Liver (tissue), 9 donors: Measurements from ENCODE around the gene INSM1. TPM values are rescaled to one million over a fixed set of nuclear protein-coding genes. Genes with fewer than 3 reads are reported as not detected.

Experiments
- DNase-seq: peaks from one replicate; pipeline ENCODE4 v3.0.0-alpha.2; 2017; ENCODE audit warnings: low spot score
- H3K27ac ChIP-seq, 2 donors: one replicate each; pipeline ENCODE4 v1.7.0; 2013; ENCODE audit warnings: inconsistent platforms in 2 of 2, low read length in 2 of 2, control low read depth in 1 of 2, low read depth in 1 of 2, mild to moderate bottlenecking in 1 of 2
- H3K27me3 ChIP-seq, 4 donors: one replicate each; pipeline versions ENCODE4 v1.6.1 to v1.7.0; 2013; ENCODE audit warnings: low read length in 3 of 4, inconsistent platforms in 1 of 4, mild to moderate bottlenecking in 1 of 4, moderate library complexity in 1 of 4; ENCODE audit not compliant: control insufficient read depth in 4 of 4, insufficient read depth in 4 of 4
- H3K36me3 ChIP-seq, 4 donors: one replicate each; pipeline versions ENCODE4 v1.6.1 to v1.7.0; 2013; ENCODE audit warnings: low read length in 3 of 4, mild to moderate bottlenecking in 3 of 4, low read depth in 1 of 4, moderate library complexity in 1 of 4; ENCODE audit not compliant: control insufficient read depth in 4 of 4, insufficient read depth in 3 of 4
- H3K4me1 ChIP-seq, 4 donors: one replicate each; pipeline versions ENCODE4 v1.6.1 to v1.7.0; 2013; ENCODE audit warnings: low read length in 3 of 4, mild to moderate bottlenecking in 3 of 4, moderate library complexity in 1 of 4; ENCODE audit not compliant: control insufficient read depth in 4 of 4, insufficient read depth in 4 of 4
- H3K4me3 ChIP-seq, 3 donors: one replicate each; pipeline versions ENCODE4 v1.6.1 to v1.7.0; 2013; ENCODE audit warnings: low read length in 3 of 3, control low read depth in 1 of 3, low read depth in 1 of 3, mild to moderate bottlenecking in 1 of 3
- H3K9ac ChIP-seq, 2 donors: one replicate each; pipeline ENCODE4 v1.7.0; 2013; ENCODE audit warnings: low read length in 2 of 2, mild to moderate bottlenecking in 2 of 2, moderate library complexity in 2 of 2, control low read depth in 1 of 2, low read depth in 1 of 2
- H3K9me3 ChIP-seq, 4 donors: one replicate each; pipeline versions ENCODE4 v1.6.1 to v1.7.0; 2013; ENCODE audit warnings: low read length in 3 of 4; ENCODE audit not compliant: control insufficient read depth in 4 of 4
- EGR1 ChIP-seq, 2 donors: IDR thresholded peaks; 2 replicates each; pipeline ENCODE4 v1.6.1; 2016 to 2018; ENCODE audit warnings: antibody characterized with exemption in 2 of 2, low read depth in 2 of 2
- FOXA1 ChIP-seq: IDR thresholded peaks from 2 replicates; pipeline ENCODE4 v1.6.1; 2016; ENCODE audit warnings: antibody characterized with exemption
- FOXA2 ChIP-seq: IDR thresholded peaks from 2 replicates; pipeline ENCODE4 v1.6.1; 2016; ENCODE audit warnings: antibody characterized with exemption
- GABPA ChIP-seq, 2 donors: IDR thresholded peaks in 1 of 2; conservative IDR thresholded peaks in 1 of 2; 2 replicates each; pipeline ENCODE4 v1.6.1; 2016; ENCODE audit warnings: antibody characterized with exemption in 2 of 2, mild to moderate bottlenecking in 1 of 2, moderate library complexity in 1 of 2
- HNF4A ChIP-seq, 2 donors: conservative IDR thresholded peaks; 2 replicates each; pipeline ENCODE4 v1.6.1; 2016; ENCODE audit warnings: antibody characterized with exemption in 2 of 2, mild to moderate bottlenecking in 2 of 2
- HNF4G ChIP-seq: IDR thresholded peaks from 2 replicates; pipeline ENCODE4 v1.6.1; 2016; ENCODE audit warnings: antibody characterized with exemption
- JUND ChIP-seq, 2 donors: IDR thresholded peaks; 2 replicates each; pipeline ENCODE4 v1.6.1; 2016; ENCODE audit warnings: antibody characterized with exemption in 2 of 2
- NR2F2 ChIP-seq: IDR thresholded peaks from 2 replicates; pipeline ENCODE4 v1.6.1; 2016; ENCODE audit warnings: antibody characterized with exemption
- RAD21 ChIP-seq, 2 donors: IDR thresholded peaks; 2 replicates each; pipeline ENCODE4 v1.6.1; 2016; ENCODE audit warnings: antibody characterized with exemption in 2 of 2, mild to moderate bottlenecking in 2 of 2
- RXRA ChIP-seq, 2 donors: IDR thresholded peaks; 2 replicates each; pipeline ENCODE4 v1.6.1; 2017 to 2018; ENCODE audit warnings: antibody characterized with exemption in 2 of 2, mild to moderate bottlenecking in 1 of 2
- SP1 ChIP-seq: IDR thresholded peaks from 2 replicates; pipeline ENCODE4 v1.6.1; 2018; ENCODE audit warnings: antibody characterized with exemption, mild to moderate bottlenecking
- TAF1 ChIP-seq: conservative IDR thresholded peaks from 2 replicates; pipeline ENCODE4 v1.6.1; 2016; ENCODE audit warnings: antibody characterized with exemption, mild to moderate bottlenecking
- YY1 ChIP-seq: IDR thresholded peaks from 2 replicates; pipeline ENCODE4 v1.6.1; 2016; ENCODE audit warnings: antibody characterized with exemption, mild to moderate bottlenecking
- WGBS: extraction: QIAGEN DNeasy Blood & Tissue Kit; methylation state at CpG from one replicate; pipeline ENCODE4 v1.1.7; 2013; 5-methylcytosine and 5-hydroxymethylcytosine counted together
- polyA plus RNA-seq, 2 donors: library from polyadenylated mRNA; stranded (reverse) in 1 of 2; unstranded in 1 of 2; fragments of 200-250 nt in 1 of 2; fragments of >200 nt in 1 of 2; fragmentation: Nextera tagmentation in 1 of 2; extraction: Ambion mirVana in 1 of 2; gene quantifications; one replicate each; pipeline versions ENCODE4 v1.2.1 to v1.2.3, GENCODE V29; 2013 to 2015
- total RNA-seq, 2 donors: library from RNA; depleted of rRNA; stranded (reverse); fragments of >200 nt; gene quantifications; one replicate each; pipeline ENCODE4 v1.2.3, GENCODE V29; 2014
- TF ChIP-seq, protein P1 (sequence below): IDR thresholded peaks from 2 replicates; pipeline ENCODE4 v1.6.1; 2016; ENCODE audit warnings: antibody characterized with exemption
- TF ChIP-seq, protein P2 (sequence below): IDR thresholded peaks from 2 replicates; pipeline ENCODE4 v1.6.1; 2016; ENCODE audit warnings: antibody characterized with exemption
- TF ChIP-seq, protein P3 (sequence below): IDR thresholded peaks from 2 replicates; pipeline ENCODE4 v1.6.1; 2016; ENCODE audit warnings: antibody characterized with exemption
- TF ChIP-seq, protein P4 (sequence below): fragments of 150-350 bp; IDR thresholded peaks from 2 replicates; pipeline ENCODE4 v1.5.1; 2017; ENCODE audit warnings: improper control_type of control experiment, low read depth, low read length; ENCODE audit not compliant: missing input control
- TF ChIP-seq, protein P5 (sequence below): IDR thresholded peaks from 2 replicates; pipeline ENCODE4 v1.6.1; 2016; ENCODE audit warnings: antibody characterized with exemption, mild to moderate bottlenecking
- donor health status: healthy.
- donor health status: healthy.
- donor health status: healthy.
- donor health status: healthy.
- donor health status: healthy.

INSM1 gene
- total and polyA plus RNA-seq, 4 donors = not detected

DNA sequence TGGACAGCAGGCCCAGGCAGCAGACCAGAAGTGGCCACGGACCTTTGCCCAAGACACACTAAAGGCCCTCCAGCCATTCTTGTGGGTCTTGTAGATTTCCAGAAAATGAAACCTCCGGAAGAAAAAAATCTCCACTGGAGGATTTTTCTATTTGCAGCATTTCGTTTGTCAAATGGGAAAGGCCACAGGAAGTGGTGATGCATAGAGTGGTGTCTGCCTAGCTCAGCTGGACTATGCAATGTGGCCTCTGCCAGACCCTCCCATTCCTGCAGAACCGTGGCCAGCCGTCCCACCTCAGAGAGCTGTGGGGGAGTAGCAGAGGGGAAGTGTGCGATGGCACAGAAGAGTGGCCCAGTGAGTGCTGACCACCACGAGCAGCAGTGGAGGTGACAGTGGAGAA lies 24.0 kb upstream of the INSM1 start:
- TF ChIP-seq JUND (IDR thresholded peaks at IDR 0.05) (no peak), NR2F2 (no peak), HNF4G (no peak), EGR1 (IDR thresholded peaks at IDR 0.05; ENCODE audit: low read depth in 2 of 2) (no peak), YY1 (no peak)
- TF ChIP-seq, protein P1, sequence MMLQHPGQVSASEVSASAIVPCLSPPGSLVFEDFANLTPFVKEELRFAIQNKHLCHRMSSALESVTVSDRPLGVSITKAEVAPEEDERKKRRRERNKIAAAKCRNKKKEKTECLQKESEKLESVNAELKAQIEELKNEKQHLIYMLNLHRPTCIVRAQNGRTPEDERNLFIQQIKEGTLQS = no peak
- H3K27me3 ChIP-seq = no peaks in the 10 kb centered on the region
- DNase-seq = no peak
- H3K27ac ChIP-seq = no peak overlapping the region
- no peaks in the 10 kb centered on the region for H3K4me1 ChIP-seq
- H3K9ac ChIP-seq = no peak overlapping the region
- H3K9me3 ChIP-seq = no peaks in the 10 kb centered on the region
- WGBS = 71% methylated on average over 7 of the region's 7 CpGs
- no peaks in the 10 kb centered on the region for H3K36me3 ChIP-seq
- no peak overlapping the region for H3K4me3 ChIP-seq

DNA sequence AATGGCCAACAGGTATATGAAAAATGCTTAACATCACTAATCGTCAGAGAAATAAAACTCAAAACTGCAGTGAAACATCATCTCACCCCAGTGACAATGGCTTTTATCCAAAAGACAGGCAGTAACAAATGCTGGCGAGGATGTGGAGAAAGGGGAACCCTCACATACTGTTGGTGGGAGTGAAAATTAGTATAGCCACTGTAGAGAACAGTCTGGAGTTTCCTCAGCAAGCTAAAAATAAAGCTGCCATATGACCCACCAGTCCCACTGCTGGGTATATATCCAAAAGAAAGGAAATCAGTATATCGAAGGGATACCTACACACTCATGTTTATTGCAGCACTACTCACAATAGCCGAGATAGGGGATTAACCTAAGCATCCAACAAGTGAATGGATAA lies 23.4 kb upstream of the INSM1 start:
- 88% methylated on average over 4 of the region's 4 CpGs for WGBS
- Histone ChIP-seq H3K27ac (no peak overlapping the region), H3K27me3 (no peaks in the 10 kb centered on the region), H3K4me3 (no peak overlapping the region), H3K9me3 (peaks cover 0 to 3% (median 0%) of the 10 kb centered on the region in 4 donors), H3K9ac (no peak overlapping the region), H3K36me3 (no peaks in the 10 kb centered on the region), H3K4me1 (no peaks in the 10 kb centered on the region)
- DNase-seq = no peak
- TF ChIP-seq, protein P2, sequence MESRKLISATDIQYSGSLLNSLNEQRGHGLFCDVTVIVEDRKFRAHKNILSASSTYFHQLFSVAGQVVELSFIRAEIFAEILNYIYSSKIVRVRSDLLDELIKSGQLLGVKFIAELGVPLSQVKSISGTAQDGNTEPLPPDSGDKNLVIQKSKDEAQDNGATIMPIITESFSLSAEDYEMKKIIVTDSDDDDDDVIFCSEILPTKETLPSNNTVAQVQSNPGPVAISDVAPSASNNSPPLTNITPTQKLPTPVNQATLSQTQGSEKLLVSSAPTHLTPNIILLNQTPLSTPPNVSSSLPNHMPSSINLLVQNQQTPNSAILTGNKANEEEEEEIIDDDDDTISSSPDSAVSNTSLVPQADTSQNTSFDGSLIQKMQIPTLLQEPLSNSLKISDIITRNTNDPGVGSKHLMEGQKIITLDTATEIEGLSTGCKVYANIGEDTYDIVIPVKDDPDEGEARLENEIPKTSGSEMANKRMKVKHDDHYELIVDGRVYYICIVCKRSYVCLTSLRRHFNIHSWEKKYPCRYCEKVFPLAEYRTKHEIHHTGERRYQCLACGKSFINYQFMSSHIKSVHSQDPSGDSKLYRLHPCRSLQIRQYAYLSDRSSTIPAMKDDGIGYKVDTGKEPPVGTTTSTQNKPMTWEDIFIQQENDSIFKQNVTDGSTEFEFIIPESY = no peak
- TF ChIP-seq EGR1 (IDR thresholded peaks at IDR 0.05; ENCODE audit: low read depth in 2 of 2) (no peak), HNF4G (no peak), GABPA (IDR thresholded peaks at IDR 0.05 in 1 of 2, conservative IDR thresholded peaks at IDR 0.05 in 1 of 2) (no peak), YY1 (no peak), HNF4A (conservative IDR thresholded peaks at IDR 0.05) (no peak), NR2F2 (no peak), JUND (IDR thresholded peaks at IDR 0.05) (no peak), TAF1 (no peak), FOXA1 (no peak), RAD21 (IDR thresholded peaks at IDR 0.05) (no peak), FOXA2 (no peak), SP1 (no peak), RXRA (IDR thresholded peaks at IDR 0.05) (no peak)
- TF ChIP-seq, protein P3, sequence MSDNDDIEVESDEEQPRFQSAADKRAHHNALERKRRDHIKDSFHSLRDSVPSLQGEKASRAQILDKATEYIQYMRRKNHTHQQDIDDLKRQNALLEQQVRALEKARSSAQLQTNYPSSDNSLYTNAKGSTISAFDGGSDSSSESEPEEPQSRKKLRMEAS = no peak
- TF ChIP-seq, protein P4, sequence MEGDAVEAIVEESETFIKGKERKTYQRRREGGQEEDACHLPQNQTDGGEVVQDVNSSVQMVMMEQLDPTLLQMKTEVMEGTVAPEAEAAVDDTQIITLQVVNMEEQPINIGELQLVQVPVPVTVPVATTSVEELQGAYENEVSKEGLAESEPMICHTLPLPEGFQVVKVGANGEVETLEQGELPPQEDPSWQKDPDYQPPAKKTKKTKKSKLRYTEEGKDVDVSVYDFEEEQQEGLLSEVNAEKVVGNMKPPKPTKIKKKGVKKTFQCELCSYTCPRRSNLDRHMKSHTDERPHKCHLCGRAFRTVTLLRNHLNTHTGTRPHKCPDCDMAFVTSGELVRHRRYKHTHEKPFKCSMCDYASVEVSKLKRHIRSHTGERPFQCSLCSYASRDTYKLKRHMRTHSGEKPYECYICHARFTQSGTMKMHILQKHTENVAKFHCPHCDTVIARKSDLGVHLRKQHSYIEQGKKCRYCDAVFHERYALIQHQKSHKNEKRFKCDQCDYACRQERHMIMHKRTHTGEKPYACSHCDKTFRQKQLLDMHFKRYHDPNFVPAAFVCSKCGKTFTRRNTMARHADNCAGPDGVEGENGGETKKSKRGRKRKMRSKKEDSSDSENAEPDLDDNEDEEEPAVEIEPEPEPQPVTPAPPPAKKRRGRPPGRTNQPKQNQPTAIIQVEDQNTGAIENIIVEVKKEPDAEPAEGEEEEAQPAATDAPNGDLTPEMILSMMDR = no peak
- TF ChIP-seq, protein P1 = no peak
- TF ChIP-seq, protein P5, sequence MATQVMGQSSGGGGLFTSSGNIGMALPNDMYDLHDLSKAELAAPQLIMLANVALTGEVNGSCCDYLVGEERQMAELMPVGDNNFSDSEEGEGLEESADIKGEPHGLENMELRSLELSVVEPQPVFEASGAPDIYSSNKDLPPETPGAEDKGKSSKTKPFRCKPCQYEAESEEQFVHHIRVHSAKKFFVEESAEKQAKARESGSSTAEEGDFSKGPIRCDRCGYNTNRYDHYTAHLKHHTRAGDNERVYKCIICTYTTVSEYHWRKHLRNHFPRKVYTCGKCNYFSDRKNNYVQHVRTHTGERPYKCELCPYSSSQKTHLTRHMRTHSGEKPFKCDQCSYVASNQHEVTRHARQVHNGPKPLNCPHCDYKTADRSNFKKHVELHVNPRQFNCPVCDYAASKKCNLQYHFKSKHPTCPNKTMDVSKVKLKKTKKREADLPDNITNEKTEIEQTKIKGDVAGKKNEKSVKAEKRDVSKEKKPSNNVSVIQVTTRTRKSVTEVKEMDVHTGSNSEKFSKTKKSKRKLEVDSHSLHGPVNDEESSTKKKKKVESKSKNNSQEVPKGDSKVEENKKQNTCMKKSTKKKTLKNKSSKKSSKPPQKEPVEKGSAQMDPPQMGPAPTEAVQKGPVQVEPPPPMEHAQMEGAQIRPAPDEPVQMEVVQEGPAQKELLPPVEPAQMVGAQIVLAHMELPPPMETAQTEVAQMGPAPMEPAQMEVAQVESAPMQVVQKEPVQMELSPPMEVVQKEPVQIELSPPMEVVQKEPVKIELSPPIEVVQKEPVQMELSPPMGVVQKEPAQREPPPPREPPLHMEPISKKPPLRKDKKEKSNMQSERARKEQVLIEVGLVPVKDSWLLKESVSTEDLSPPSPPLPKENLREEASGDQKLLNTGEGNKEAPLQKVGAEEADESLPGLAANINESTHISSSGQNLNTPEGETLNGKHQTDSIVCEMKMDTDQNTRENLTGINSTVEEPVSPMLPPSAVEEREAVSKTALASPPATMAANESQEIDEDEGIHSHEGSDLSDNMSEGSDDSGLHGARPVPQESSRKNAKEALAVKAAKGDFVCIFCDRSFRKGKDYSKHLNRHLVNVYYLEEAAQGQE = no peak
